OCI-M2 (cell line): ENCODE results near the gene SCMH1.

Experiments used
- DNase-seq: peaks from one replicate; lab custom pipeline; 2025; ENCODE audit not compliant: unreplicated experiment; lab: John Stamatoyannopoulos, UW

Gene SCMH1

DNA sequence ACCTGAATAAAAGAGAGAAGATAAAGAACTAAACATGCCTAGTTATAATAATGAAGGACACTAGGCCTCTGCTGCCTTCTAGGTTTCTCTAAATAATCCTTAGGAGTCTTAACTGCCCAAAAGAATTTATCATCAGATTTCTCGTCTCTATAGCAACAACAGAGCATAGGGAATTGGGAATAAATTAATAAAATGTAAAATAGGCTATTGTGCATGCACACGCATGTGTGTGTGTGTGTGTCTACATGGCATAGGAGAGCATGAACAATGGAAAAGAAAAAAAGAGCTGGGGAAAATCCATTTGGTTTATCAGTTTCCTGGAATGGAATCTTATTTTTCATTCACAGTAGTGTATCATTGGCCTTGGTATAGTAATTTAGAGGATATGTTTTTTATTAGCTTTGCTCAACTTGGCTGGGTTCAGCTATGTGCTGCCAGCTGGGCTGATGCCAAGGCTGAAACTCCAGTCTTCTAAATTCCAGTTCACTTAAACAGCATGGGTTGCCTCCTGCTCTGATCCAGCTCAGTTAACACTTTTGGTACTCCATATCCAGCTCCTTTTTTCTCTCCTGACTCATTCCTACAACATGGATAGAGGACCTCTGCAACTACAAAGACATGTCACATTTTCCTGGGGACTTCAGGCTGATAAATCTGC lies 140.0 kb downstream of the SCMH1 start:
- no peak for DNase-seq

- no peak for DNase-seq
These were observed 141.0 kb downstream of the SCMH1 start for GRCh38 chr1:41101076-41101475.

DNA sequence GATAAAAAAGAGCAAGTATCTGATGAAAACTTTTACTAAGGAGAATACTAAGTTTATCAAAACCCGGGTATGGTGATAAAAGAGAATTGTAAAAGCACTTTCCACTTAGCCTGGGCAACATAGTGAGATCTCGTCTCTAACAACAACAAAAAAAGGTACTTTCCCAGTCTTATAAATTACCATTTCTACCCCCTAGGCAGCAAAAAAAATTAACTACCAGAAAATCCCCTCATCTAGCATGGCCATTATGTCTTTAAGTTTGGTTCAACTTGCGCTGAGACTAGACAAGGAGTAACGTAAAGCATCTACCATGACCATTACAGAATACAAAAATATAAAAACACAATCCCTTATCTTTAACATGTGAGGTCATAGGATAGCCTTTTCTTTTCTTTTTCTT lies 141.9 kb downstream of the SCMH1 start:
- DNase-seq = no peak

GRCh38 chr1:41098730-41099460 lies 143.2 kb downstream of the SCMH1 start:
- DNase-seq = no peak

- no peak for DNase-seq
These were observed 145.0 kb downstream of the SCMH1 start for GRCh38 chr1:41097105-41097504.

DNA sequence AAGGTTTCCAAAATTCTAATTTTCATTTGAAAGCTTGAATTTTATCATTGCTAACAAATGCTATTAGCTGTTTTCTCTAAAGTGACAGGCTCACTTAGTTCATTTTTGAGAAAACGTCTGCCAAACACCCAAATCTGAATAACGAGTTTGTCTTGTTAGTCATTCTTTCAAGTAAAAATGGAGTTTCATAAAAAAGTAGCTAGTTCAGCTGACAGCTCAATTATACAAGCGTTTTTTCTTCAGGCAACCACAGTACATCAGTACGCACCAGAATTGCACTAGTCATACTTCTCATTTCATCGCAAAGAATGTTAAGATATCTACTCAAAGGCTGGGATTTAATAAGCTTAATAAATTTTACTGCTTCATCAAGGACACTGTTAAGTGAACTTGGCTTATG lies 148.3 kb downstream of the SCMH1 start:
- no peak for DNase-seq

DNA sequence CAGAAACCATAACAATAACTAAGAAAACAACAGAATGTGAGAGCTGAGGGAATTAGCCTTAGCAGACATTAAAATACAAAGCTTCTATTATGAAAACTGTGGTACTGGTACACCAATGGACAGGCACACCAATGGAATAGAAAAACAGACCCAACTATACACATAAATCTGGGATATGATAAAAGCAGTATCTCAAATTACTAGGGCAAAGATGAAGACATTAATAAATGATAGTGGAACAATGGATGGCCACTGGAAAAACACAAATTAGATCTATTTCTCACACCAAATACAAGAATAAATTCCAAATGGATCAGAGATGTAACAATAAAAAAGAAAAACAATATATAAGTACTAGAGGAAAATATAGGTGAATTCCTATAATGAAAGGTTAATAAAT lies 155.2 kb downstream of the SCMH1 start:
- no peak for DNase-seq

- no peak for DNase-seq
These were observed 163.5 kb downstream of the SCMH1 start for GRCh38 chr1:41078616-41079015.

DNA sequence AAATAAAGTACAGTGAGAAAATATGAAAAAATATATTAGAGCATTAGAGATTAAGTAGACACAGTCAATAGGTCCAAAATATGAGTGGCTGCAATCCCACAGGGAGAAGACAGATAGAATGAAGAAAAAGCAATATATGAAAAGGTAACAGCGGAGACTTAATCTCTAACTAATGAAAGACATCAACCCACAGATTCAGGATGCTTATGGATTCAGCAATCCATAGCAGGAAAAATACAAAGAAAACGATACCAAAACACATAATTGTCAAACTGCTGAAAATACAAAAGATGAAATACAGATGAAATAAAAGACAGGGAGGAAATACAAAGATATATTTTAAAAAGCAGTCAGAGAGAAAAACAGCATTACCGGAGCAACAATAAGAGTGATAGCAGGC lies 163.9 kb downstream of the SCMH1 start:
- no peak for DNase-seq

- no peak for DNase-seq
These were observed 168.1 kb downstream of the SCMH1 start for GRCh38 chr1:41073971-41074370.

DNA sequence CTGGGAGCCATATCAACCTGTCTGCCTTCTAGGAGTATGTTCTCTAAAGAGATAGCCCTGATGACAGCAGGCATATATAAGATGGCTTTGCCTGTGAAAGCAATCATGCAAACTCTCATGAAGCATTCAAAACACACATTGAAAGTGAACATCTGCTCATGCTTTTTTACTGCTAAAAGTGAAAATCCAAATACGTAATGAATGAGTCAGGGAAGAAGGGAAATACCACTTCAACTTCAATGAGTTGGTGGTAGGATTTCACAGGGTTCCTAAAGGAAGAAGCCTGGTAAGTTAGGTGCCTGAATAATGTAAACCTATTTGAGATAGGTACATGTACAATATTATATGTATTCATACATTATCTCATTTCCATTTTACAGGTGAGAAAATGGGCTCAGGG lies 170.1 kb downstream of the SCMH1 start:
- no peak for DNase-seq

DNA sequence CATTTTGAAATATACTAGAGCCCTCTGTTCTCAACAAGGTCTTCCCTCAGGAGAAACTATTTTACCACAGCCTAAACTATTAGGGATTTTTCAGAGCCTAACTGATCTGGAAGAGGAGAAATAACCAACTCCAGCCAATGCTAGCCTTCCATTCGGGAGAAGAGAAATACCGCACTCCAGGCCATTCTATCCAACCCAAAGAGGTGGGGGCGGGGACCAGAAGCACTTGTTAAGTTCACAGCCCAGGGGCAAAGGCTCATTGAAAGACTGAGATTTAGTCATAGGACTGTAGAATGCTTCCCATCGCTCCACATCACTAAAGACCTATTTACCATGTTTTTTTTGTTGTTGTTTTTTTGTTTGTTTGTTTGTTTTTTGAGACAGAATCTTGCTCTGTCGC lies 185.2 kb downstream of the SCMH1 start:
- DNase-seq = no peak

DNA sequence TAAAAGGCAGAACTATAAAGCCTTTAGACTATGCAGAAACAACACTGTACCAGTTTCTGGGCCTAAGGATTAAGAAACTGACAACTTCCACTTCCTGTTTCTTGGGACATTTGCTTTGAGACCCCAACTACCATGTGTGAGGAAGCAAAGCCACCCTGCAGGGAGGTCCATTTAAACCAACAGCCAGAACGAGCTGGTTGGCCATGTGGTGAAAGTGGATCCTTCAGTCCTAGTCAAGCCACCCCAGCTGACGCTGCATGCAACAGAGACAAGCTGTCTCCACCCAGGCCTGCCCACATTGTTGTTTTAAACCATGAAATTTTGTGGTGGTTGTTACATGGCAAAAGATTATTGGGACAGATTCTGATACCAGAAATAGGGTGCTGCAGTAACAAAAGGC lies 188.8 kb downstream of the SCMH1 start:
- no peak for DNase-seq

DNA sequence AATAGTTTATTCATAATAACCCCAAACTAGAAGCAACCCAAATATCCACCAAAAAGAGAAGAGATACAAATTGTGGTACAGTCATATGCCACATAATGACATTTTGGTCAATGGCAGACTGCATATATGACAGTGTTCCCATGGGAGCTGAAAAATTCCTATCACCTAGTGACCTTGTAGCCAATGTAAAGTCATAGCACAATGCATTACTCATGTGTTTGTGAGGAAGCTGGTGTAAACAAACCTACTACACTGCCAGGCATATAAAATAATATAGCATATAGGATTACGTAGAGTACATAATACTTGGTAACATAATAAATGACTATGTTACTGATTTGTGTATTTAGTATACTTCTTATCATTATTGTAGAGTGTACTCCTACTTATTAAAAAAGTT lies 191.1 kb downstream of the SCMH1 start:
- DNase-seq = no peak

- no peak for DNase-seq
These were observed 193.6 kb downstream of the SCMH1 start for GRCh38 chr1:41048540-41048939.

GRCh38 chr1:41046347-41046775 lies 195.7 kb downstream of the SCMH1 start:
- DNase-seq = no peak

DNA sequence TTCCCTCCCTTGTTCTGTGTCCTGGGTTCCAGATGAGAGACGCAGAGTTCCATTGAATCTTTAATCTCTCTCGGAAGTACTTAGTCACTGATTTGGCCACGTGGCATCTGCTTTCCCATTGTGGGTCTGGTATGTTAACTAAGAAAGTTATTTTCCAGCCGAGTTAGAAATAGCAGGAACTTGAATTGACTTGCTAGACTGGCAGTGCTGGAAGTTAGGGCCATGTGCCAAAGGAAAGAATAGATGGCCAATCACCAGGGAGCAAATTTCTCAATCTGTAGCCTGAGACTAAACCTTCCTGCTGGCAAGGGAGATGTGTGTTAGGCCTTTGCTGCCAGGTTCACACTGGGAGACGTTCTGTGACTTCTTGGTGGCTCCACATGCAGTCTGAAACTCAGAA lies 196.4 kb downstream of the SCMH1 start:
- DNase-seq = no peak

GRCh38 chr1:41044187-41044586 lies 197.9 kb downstream of the SCMH1 start:
- DNase-seq = no peak

GRCh38 chr1:41041614-41042270 lies 200.4 kb downstream of the SCMH1 start:
- DNase-seq = no peak

- DNase-seq = no peak
These were observed 204.0 kb downstream of the SCMH1 start for GRCh38 chr1:41038110-41038509.

DNA sequence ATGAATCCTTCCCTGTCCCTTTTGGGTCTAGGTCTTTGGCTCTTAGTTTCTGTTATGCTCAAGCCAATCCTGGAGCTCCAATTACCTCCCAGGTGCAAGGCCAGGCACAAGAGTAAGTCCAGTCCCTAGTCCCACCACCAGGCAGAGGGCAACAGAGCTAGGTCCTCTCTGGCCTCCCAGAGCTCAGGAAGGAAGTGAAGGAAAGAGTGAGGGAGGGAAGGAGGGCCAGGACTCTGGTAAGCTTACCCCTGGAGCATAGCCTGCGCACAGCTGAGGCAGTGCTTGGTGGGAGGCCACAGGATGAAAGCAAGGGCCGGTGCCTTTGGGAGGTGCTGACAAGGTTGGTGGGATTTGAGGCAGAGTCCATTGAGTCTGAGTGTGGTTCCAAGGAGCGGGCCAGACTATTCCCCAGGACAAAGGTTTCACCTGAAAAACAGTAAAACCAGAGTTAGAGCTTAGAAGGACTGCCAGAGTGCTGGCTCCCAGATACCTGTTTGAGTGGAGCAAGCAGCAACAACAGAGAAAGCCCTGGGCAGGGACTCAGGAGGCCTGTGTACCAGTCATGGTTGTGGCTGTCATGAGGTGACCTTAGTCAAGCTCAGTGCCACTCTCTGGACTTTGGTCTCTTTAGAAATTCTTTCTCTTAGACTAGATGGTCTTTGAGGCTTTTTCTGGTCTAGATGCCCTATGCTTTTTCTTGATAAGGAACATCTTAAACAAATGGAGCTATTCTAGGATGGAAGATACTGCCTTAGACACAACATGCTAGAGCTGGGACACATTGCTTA lies 204.8 kb downstream of the SCMH1 start:
- no peak for DNase-seq

DNA sequence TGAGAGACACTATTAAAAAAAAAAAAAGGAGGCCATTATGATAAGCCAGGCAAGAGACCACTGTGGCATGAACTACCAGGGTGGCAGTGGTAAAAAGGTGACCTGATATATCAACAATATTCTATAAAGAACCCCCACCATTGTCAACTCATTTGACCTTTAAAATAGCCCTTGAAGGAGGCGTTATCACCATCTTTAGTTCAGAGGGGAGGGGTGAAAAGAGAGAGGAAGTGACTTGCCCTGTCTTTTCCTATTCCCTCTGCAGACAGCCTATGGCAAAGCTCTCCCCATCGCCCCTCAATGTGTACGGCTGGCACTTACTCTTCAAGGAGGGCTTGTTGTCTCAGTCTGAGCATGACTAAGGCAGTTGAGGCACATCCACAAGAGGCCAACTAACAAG lies 208.8 kb downstream of the SCMH1 start:
- DNase-seq = no peak
